Upper lobe of left lung (tissue), 4 donors: ENCODE measurements around the gene PACS1.
"Not testable (repeated sequence)": the region's sequence is repeated elsewhere in the genome, so short reads cannot be mapped to it uniquely, and the experiment has no call there.

Experiments
- POLR2A ChIP-seq, 4 donors: fragments of 450-650 bp; IDR thresholded peaks; one replicate each; pipeline ENCODE4 v1.5.1; 2016 to 2017; ENCODE audit warnings: antibody characterized with exemption in 4 of 4, mild to moderate bottlenecking in 2 of 4
- TF ChIP-seq, protein P1 (sequence below), 6 experiments: fragments of 450-650 bp in 4 of 6; fragments of 200-600 bp in 2 of 6; sonication (generic) in 2 of 6; IDR thresholded peaks; one replicate each; pipeline ENCODE4 v1.5.1; 2016 to 2019; ENCODE audit warnings: antibody characterized with exemption in 6 of 6

DNA sequence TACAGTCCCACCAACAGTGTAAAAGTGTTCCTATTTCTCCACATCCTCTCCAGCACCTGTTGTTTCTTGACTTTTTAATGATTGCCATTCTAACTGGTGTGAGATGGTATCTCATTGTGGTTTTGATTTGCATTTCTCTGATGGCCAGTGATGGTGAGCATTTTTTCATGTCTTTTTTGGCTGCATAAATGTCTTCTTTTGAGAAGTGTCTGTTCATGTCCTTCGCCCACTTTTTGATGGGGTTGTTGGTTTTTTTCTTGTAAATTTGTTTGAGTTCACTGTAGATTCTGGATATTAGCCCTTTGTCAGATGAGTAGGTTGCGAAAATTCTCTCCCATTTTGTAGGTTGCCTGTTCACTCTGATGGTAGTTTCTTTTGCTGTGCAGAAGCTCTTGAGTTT, 22.1 kb downstream of the PACS1 start:
- TF ChIP-seq, protein P1, sequence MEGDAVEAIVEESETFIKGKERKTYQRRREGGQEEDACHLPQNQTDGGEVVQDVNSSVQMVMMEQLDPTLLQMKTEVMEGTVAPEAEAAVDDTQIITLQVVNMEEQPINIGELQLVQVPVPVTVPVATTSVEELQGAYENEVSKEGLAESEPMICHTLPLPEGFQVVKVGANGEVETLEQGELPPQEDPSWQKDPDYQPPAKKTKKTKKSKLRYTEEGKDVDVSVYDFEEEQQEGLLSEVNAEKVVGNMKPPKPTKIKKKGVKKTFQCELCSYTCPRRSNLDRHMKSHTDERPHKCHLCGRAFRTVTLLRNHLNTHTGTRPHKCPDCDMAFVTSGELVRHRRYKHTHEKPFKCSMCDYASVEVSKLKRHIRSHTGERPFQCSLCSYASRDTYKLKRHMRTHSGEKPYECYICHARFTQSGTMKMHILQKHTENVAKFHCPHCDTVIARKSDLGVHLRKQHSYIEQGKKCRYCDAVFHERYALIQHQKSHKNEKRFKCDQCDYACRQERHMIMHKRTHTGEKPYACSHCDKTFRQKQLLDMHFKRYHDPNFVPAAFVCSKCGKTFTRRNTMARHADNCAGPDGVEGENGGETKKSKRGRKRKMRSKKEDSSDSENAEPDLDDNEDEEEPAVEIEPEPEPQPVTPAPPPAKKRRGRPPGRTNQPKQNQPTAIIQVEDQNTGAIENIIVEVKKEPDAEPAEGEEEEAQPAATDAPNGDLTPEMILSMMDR (IDR thresholded peaks at IDR 0.05): not testable (repeated sequence)
- TF ChIP-seq POLR2A (IDR thresholded peaks at IDR 0.05): not testable (repeated sequence)
